ENCODE results near the gene PTH2R.
"Not testable (repeated sequence)": the region's sequence is repeated elsewhere in the genome, so short reads cannot be mapped to it uniquely, and the experiment has no call there.

Gene PTH2R

DNA sequence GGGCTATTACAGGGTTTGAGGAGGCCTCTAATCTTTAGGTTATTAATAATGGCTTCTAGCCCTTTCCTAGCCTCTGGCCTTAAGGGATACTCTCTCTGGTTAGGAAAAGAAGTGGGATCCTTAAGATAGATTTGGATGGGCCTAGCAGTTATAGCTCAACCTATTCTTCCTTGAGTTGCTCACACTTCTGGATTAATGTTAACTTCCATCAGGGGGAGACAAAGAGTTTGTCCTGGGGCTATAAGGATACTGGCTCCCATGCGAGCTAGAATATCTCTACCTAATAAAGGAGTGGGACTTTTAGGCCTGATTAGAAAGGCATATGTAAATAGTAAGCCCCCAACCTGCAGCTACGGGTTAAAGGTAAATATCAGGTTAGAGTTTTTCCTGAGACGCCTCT lies 14.3 kb upstream of the PTH2R start:
- no peak for DNase-seq (ENCODE audit: low spot score)

DNA sequence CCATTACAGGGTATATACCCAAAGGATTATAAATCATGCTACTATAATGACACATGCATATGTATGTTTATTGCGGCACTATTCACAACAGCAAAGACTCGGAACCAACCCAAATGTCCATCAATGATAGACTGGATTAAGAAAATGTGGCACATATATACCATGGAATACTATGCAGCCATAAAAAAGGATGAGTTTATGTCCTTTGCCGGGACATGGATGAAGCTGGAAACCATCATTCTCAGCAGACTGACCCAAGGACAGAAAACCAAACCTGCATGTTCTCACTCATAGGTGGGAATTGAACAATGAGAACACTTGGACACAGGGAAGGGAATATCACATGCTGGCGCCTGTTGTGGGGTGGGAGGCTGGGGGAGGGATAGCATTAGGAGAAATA lies 9.8 kb upstream of the PTH2R start:
- not testable (repeated sequence) for DNase-seq (ENCODE audit: low spot score)

DNA sequence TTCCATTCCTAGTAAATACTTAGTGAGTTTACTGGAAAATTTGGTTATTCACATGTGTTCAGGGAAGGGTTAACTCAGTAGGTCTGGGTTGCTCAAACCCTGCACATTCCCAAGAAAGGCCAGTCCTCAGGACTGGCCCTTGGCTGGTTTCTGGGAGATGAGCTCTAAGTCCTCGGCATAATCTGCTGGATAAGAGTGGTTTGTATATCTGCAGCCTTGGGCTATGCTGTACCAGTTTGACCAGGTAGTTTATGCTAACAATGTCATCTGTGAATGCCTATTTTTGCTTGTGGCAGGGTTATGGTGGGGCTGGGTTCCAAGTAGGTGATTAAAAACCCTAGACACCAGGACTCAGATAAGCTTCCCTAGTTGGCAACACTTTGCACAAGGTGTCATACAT lies 7.4 kb upstream of the PTH2R start:
- no peak for DNase-seq (ENCODE audit: low spot score)

DNA sequence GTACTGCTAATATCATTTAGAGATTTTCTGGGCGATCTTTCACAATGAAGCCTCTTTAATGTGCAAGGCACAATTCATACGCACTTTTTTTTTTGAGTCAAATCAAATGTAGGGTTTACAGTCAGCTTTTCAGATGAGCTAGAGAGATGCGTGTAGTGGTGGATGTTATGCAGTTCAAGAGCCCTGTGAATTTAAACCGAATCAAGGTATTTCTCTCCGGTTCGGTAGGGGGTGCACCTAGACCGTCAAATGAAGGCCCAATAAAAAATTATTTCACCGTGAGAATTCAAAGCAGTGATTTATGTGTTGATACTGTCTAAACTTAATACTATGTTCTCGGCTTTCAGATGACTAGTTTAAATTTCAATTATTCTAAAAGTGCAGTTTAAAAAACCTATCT lies 1.1 kb downstream of the PTH2R start:
- DNase-seq (ENCODE audit: low spot score), result no peak

DNA sequence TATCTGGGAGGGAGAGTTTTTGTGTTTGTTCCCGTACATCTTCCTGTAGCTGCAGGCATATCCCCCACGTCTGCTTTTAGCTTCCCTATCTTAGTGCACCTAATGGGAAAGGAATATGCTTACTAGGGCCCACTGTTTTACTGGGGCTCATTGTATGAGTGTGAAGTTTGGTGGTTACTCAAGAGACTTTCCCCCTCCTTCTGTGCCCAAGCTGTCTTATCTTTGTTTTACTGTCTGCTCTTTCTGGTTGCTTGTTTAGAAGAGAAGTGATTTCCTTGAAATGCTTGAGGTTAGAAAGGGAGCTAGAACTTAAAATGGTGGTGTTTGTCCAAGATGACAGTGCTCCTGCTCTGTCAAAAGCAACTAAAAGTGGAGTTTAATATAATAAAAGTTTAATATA lies 7.3 kb downstream of the PTH2R start:
- no peak for DNase-seq (ENCODE audit: low spot score)

- no peak for DNase-seq (ENCODE audit: low spot score)
Observed at GRCh38 chr2:208415255-208415654, 8.7 kb downstream of the PTH2R start.

DNA sequence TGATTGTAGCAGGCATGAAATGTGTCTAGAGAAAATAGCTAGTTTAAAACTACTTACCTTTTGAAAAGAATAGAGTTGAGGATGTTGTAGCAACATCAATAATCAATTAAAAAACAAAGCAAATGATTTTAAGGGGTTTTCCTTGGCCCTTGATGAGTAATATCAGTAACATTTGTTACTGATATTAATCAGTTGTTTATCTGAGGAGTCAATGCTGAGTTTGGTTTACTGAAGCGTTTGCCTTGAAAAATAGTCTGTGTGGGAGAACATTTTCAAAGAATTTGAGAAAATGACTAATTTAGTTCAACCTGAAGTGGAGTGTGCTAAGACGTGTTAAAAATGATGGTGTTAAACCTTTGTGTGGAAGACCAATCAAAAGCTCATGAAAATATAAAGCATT lies 9.3 kb downstream of the PTH2R start:
- no peak for DNase-seq (ENCODE audit: low spot score)

DNA sequence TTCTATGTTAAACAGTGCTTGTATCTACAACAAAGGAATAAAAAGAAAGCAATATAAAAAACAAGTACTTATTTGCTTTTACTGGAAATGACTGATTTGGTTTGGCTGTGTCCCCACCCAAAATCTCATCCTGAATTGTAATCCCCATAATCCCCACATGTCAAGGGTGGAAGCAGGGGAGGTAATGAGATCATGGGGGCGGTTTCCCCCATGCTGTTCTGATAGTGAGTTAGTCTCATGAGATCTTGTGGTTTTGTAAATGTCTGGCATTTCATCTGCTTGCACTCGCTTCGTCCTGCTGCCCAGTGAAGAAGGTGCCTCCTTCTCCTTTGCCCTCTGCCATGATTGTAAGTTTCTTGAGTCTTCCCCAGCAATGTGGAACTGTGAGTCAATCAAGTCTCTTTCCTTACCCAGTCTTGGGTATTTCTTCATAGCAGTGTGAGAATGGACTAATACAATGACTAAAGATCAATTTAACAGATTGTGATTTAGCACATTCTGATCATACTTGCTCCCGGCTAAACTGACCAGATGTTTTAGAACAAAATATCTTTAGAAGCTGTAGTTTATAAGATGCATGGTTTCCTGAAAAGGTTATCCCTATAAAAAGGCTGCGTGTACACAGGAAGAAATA lies 19.9 kb downstream of the PTH2R start:
- DNase-seq (ENCODE audit: low spot score), result no peak

DNA sequence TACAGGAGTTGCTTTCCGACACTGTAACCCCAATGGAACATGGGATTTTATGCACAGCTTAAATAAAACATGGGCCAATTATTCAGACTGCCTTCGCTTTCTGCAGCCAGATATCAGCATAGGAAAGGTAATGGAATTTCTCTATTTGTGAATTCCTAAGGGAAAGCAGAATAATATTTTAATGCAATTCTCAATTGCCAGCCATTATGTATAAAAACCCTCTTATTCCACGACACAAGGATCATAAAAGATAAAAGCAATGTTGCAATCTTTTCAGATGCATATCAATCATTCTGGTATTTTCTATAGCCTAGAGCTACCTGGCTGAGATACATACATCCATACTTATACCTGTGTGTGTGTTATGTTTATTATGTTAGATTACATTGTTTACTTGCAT lies 31.2 kb downstream of the PTH2R start:
- DNase-seq (ENCODE audit: low spot score), result no peak

DNA sequence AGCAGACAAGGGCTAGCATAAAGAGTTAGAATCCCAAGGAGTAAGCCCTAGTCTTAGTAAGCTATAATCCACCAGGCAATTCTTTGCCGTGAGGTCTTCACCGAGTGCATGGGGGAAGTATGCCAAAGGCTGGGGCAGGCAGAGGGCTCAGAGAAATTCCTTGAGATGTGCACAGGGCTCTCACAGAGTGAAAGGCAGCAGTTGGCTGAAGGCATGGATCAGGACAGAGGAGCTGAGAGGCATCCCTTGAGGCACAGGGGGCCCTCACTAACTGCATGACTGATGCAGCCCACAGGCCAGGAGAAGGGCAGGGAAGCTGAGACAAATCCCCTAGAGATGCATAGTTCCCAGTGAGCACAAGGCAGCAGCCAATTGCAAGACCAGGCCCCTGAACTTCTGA lies 34.1 kb downstream of the PTH2R start:
- DNase-seq (ENCODE audit: low spot score), result no peak

- DNase-seq (ENCODE audit: low spot score), result no peak
Observed at GRCh38 chr2:208441951-208442350, 35.4 kb downstream of the PTH2R start.

- DNase-seq (ENCODE audit: low spot score), result not testable (repeated sequence)
Observed at GRCh38 chr2:208447447-208447846, 40.9 kb downstream of the PTH2R start.

DNA sequence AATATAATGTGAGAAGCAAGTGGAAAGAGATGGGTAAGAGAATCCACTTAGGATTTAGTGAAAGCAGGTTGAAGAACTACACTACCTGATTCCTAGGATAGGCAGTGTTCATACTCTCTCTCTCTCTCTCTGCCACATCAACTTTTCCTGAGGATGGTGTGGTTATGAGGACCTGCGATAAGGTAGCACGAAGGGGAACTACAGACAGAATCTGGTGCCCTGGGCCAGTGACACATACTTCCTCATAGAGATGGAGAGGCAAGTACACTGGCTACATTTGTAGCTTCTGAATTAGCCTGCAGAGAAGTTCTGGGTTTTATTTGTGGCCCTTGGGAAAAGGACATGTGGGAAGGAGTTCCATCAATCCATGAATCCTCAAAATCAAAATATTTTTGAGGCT lies 44.5 kb downstream of the PTH2R start:
- DNase-seq (ENCODE audit: low spot score), result no peak

DNA sequence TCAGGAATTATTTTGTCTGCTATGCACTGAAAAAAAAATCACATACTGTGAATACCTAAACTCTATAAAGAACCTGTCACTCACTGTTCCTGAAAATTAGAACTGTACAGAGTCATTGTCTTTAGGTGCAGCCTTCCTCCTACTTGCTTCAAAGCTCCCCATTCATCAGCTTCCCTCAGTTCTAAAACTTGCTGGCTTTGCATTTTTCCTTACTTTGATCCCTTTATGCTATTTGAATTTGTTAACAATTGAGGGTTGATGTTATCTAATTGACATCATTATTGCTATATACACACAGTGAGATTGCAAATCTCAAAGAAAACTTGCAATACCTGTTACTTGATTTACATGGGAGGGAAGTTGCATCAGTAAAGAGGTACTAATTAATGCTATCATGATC lies 48.3 kb downstream of the PTH2R start:
- DNase-seq (ENCODE audit: low spot score), result no peak

- DNase-seq (ENCODE audit: low spot score), result no peak
Observed at GRCh38 chr2:208463721-208464120, 57.1 kb downstream of the PTH2R start.

DNA sequence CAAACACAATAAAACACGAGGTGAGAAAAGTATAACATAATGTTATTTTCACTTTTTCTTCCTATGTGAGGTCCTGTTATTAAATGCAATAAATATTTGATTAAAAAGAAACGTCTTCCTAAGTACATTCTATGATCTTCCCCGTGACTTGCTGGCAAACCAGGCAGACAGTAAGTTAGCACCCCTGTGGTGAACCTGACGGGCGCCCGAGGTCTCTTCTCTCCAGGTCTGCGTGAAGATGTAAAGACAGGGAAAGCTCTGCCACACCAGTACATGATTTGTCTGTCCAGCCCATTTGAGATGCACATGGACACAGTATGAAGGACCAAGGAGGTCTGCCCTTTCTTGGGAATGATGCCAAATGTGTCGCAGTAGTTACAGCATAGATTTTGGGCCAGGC lies 57.6 kb downstream of the PTH2R start:
- no peak for DNase-seq (ENCODE audit: low spot score)

- DNase-seq (ENCODE audit: low spot score), result peak; percentile 45
Observed at GRCh38 chr2:208466151-208466919, 59.7 kb downstream of the PTH2R start.

GRCh38 chr2:208466920-208467298 lies 60.3 kb downstream of the PTH2R start:
- no peak for DNase-seq (ENCODE audit: low spot score)

DNA sequence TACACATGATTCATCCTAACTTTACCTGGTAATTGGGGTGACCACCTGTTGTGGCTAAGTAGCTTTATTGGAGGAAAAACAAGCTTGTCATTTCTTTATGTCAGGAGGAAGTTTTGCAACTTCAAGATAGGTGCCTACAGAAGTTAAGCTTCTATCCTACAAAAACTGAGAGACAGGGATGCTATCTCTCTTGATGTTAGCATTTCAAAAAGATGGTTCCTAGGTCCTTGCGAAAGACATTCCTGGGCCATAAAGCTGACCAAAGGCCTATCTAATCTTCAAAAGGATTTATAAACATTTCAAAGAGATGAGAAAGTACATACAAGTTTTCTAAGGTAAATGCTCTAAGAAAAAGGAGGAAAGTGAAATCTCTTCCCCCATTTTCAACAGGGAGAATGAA lies 61.0 kb downstream of the PTH2R start:
- DNase-seq (ENCODE audit: low spot score), result no peak

- DNase-seq (ENCODE audit: low spot score), result no peak
Observed at GRCh38 chr2:208477741-208478140, 71.1 kb downstream of the PTH2R start.

- DNase-seq (ENCODE audit: low spot score), result no peak
Observed at GRCh38 chr2:208479342-208479741, 72.8 kb downstream of the PTH2R start.

DNA sequence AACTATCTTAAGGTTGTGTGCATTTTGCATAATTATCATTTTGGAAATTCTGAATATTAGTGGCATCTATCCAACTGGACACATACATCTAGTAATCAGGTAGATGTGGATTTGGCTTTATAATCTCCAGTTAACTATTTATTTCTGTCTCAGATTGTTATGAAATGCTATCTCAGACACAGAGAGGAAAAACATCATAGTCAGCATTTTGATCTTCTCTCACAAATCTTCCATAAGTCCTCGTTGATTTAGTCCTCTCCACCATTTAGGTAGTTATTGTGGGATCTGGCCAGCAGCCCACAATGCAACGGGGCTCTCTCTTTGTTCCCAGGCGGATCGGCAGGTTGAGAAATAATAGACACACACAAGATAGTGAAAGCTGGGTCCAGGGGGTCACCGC lies 75.4 kb downstream of the PTH2R start:
- DNase-seq (ENCODE audit: low spot score), result not testable (repeated sequence)

DNA sequence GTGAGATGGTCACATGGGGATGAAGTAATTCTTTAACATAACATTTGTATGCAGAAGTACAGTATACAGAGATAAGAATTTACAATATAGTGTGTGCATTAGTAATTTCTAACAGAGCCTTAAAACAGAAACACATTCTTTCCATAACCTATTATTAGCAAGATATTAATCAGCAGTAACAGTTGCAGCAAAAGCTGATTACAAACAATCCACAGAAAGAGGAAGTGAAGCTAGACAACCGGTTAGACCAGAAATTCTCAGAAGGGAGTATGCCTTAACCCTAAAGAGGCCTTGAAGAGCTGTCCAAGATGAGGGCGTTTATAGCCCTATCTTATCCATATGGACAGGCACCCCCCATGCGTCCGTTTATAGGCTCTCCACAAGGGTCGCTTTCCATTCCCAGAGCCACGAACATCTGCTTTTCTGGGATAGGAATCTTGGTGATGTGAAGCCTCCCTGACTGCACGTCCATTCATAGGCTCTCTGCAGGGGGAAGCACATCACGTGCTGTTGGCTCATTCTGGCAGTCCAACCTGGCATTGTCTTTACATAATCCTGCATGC lies 75.9 kb downstream of the PTH2R start:
- not testable (repeated sequence) for DNase-seq (ENCODE audit: low spot score)

DNA sequence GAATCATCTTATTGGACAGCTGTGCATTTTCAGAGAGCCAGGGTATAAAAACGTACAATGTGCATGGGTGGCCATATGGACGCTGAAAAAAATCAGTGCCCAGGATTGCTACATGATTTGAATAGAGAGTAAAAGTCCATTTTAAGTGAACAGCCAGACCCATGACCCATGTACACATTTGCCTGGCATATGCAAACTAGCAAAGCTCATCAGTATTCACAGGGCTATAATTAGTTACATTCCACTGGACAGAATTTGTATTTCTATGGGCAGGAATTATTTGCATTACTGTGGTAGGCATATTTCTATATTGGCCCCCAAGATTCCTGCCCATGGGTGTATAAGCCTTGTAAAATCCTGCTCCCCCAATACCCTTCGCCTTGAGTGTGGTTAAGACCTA lies 78.8 kb downstream of the PTH2R start:
- DNase-seq (ENCODE audit: low spot score), result no peak

All from hematopoietic multipotent progenitor cell treated with erythropoietin and hydrocortisone succinate and interleukin-3 and kit ligand, for 15 days (in vitro differentiated cells).